Transverse colon (tissue), 4 donors: ENCODE results near the gene ANKRD50.

Experiments
- EP300 ChIP-seq: sonication (generic); formaldehyde crosslinking; IDR thresholded peaks from one replicate; pipeline ENCODE4 v1.6.1; 2017; ENCODE audit warnings: antibody characterized with exemption, low read depth
- POLR2A ChIP-seq: fragments of 450-650 bp; IDR thresholded peaks from one replicate; pipeline ENCODE4 v1.6.1; 2016; ENCODE audit warnings: antibody characterized with exemption, mild to moderate bottlenecking, moderate library complexity
- POLR2AphosphoS5 ChIP-seq, 3 donors: sonication (generic); formaldehyde crosslinking; IDR thresholded peaks; one replicate each; pipeline ENCODE4 v1.6.1; 2016; ENCODE audit warnings: antibody characterized with exemption in 3 of 3
- TF ChIP-seq, protein P1 (sequence below), 5 experiments: fragments of 200-600 bp in 3 of 5; fragments of 450-650 bp in 2 of 5; sonication (generic) in 3 of 5; IDR thresholded peaks; 1 replicate in 2 of 5; 2 replicates in 3 of 5; pipeline ENCODE4 v1.5.1; 2016 to 2017; ENCODE audit warnings: antibody characterized with exemption in 5 of 5, inconsistent platforms in 3 of 5, mild to moderate bottlenecking in 2 of 5, moderate library complexity in 1 of 5

- no peak for TF ChIP-seq POLR2A
- no peak for TF ChIP-seq POLR2AphosphoS5 (IDR thresholded peaks at IDR 0.05)
- TF ChIP-seq, protein P1, sequence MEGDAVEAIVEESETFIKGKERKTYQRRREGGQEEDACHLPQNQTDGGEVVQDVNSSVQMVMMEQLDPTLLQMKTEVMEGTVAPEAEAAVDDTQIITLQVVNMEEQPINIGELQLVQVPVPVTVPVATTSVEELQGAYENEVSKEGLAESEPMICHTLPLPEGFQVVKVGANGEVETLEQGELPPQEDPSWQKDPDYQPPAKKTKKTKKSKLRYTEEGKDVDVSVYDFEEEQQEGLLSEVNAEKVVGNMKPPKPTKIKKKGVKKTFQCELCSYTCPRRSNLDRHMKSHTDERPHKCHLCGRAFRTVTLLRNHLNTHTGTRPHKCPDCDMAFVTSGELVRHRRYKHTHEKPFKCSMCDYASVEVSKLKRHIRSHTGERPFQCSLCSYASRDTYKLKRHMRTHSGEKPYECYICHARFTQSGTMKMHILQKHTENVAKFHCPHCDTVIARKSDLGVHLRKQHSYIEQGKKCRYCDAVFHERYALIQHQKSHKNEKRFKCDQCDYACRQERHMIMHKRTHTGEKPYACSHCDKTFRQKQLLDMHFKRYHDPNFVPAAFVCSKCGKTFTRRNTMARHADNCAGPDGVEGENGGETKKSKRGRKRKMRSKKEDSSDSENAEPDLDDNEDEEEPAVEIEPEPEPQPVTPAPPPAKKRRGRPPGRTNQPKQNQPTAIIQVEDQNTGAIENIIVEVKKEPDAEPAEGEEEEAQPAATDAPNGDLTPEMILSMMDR (IDR thresholded peaks at IDR 0.05) = no peak
- no peak for TF ChIP-seq EP300
These were observed 31.2 kb upstream of the ANKRD50 start for GRCh38 chr4:124743711-124744110.
